ENCODE measurements around the gene KLHDC8A. TPM values are rescaled to one million over a fixed set of nuclear protein-coding genes. Genes with fewer than 3 reads are reported as not detected.
A peak's percentile ranks its signal among the peaks of the same experiment; 100 is the strongest.
"Not testable (repeated sequence)": the region's sequence is repeated elsewhere in the genome, so short reads cannot be mapped to it uniquely, and the experiment has no call there.

The KLHDC8A gene
- total RNA-seq, 1 experiment from 2014 or later = 0.49 TPM

DNA sequence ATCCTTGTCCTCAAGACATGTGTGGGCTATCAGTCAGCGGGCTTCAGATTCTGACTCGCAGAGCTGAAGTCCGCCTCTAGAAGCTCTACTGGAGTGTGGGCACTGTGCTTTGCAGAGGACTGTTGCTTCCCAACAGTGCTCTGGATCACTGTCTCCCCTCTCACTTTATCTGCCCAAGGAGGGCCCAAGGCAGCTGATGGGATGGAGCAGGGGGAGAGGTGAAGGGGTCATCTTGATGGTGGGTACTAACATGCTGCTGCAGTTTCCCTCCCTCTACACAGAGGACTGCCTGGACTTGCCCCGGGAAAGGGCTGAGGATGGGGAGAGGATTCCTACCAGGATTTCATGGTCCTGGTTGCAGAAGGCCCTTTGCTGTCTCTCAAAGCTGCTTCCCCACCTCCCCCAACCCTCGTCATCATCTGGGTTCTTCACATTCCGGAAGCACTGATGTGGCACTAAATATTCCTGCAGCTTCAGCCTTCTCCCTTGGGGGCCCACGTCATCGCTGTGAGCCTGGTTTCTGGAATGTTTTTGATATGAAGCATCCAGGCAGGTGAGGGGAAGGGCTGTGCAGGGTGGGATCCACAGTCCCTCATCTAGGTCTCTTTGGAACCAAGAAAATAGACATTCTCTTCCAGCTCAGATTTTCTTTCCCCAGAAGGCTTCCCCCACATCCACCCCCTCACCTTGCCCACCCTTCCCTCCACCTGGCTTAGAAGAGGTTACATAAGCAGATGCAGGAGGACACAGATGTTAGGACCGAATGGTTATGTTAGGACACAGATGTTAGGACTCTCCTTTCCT lies 58.3 kb downstream of the KLHDC8A start:
- Histone ChIP-seq H3K4me1 (ENCODE audit: control insufficient read depth in 1 of 2, insufficient read depth in 2 of 2, low read length in 2 of 2) (peaks cover 69 to 91% of the 10 kb centered on the region in 2 experiments), H4K20me1 (ENCODE audit: insufficient read depth) (no peaks in the 10 kb centered on the region), H3K9ac (ENCODE audit: low read length) (peak overlapping the region; percentile 54), H3K36me3 (ENCODE audit: control insufficient read depth in 1 of 2, insufficient read depth in 2 of 2, low read length in 2 of 2) (no peaks in the 10 kb centered on the region), H3K9me3 (ENCODE audit: control insufficient read depth in 1 of 2, insufficient read depth in 1 of 2, low read depth in 1 of 2, low read length in 2 of 2) (no peaks in the 10 kb centered on the region), H3K9me2 (ENCODE audit: insufficient read depth) (no peaks in the 10 kb centered on the region), H2AFZ (ENCODE audit: low read depth, low read length, poor library complexity, severe bottlenecking) (no peak overlapping the region), H3K79me2 (ENCODE audit: insufficient read depth, low read length) (no peaks in the 10 kb centered on the region), H3K27ac (ENCODE audit: low read depth, low read length) (peak overlapping the region; percentile 78), H3K4me3 (replicated peaks in 1 of 2; ENCODE audit: low read depth in 1 of 2, low read length in 2 of 2) (peak overlapping the region; percentile 19 to 43), H3K27me3 (ENCODE audit: insufficient read depth, low read length) (no peaks in the 10 kb centered on the region), H3K4me2 (ENCODE audit: low read length) (peak overlapping the region; percentile 80)
- intact Hi-C loops (cut with micrococcal nuclease) = no loop called here
- TF ChIP-seq CEBPB (IDR thresholded peaks at IDR 0.05; ENCODE audit: low read depth) = peak; percentile 28; the same call in 1 of the 2 replicates
- TF ChIP-seq, protein P1, sequence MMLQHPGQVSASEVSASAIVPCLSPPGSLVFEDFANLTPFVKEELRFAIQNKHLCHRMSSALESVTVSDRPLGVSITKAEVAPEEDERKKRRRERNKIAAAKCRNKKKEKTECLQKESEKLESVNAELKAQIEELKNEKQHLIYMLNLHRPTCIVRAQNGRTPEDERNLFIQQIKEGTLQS (IDR thresholded peaks at IDR 0.05) = no peak
- peak; percentile 79 for TF ChIP-seq JUND (IDR thresholded peaks at IDR 0.05)
- TF ChIP-seq POLR2AphosphoS5 (IDR thresholded peaks at IDR 0.05; ENCODE audit: low read depth, low read length) = 0 out of 2 replicates have a peak, but pooled peaks have one; percentile 13
- no peak for TF ChIP-seq YY1 (IDR thresholded peaks at IDR 0.05; ENCODE audit: extremely low read depth, insufficient replicate concordance, low read depth, low read length)
- no peak for TF ChIP-seq CBX3 (IDR thresholded peaks at IDR 0.05; ENCODE audit: low read depth)
- peak; percentile 71 for TF ChIP-seq FOSL1 (IDR thresholded peaks at IDR 0.05; ENCODE audit: low read depth)
- TF ChIP-seq SP1 (IDR thresholded peaks at IDR 0.05; ENCODE audit: low read depth) = peak; percentile 82
- TF ChIP-seq EGR1 (IDR thresholded peaks at IDR 0.05; ENCODE audit: low read depth) = peak; percentile 40; the same call in 1 of the 2 replicates
- TF ChIP-seq TCF7L2 (IDR thresholded peaks at IDR 0.05; ENCODE audit: borderline replicate concordance, extremely low read depth, insufficient read depth, insufficient read length) = peak; percentile 21
- CTCF ChIA-PET = interaction anchor here (1.2 to 1.4 kb wide), 3 partner anchors 19 to 27 kb away, joined by 4 to 6 read pairs (median 5); no protein-coding TSS in a partner anchor
- ATAC-seq (peak; percentile 72), DNase-seq (ENCODE audit: low read depth, low spot score) (peak; percentile 89)
- POLR2A ChIA-PET = interaction anchor here (0.9 to 1.5 kb wide), 3 partner anchors 14 to 28 kb away, joined by 3 read pairs; no protein-coding TSS in a partner anchor
- BruUV-seq (replicated peaks) = TSS peak; percentile 84
- RAD21 ChIA-PET (ENCODE audit: low non-redundant PET in 1 of 2, low total read pairs in 2 of 2, uncharacterized antibody in 2 of 2, unreplicated experiment in 2 of 2) = interaction anchor here in 1 of 2 experiments (1.2 kb wide), 1 partner anchor 19 kb away, joined by 3 read pairs; no protein-coding TSS in a partner anchor

DNA sequence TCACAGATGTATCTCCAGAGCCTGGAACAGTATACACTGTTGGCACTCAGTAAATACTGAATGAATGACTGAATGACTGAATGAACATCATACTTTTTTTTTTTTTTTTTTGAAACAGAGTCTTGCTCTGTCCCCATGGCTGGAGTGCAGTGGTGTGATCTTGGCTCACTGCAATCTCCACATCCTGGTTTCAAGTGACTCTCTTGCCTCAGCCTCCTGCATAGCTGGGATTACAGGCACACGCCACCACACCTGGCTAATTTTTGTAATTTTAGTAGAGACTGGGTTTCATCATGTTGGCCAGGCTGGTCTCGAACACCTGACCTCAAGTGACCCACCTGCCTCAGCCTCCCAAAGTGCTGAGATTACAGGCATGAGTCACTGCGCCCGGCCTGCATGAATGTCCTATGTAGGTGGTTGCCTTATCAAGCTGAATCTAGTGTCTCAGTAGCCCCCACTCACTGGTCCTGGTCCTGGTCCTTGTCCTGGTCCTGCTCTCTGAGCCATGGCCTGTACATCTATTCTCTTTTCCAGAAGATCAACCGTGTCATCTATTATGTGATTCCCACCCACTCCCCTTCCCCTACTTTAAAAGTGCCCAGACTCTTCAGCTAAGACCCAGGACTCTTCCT lies 59.1 kb downstream of the KLHDC8A start:
- ChIA-PET POLR2A (interaction anchor here (0.9 to 1.5 kb wide), 3 partner anchors 13 to 27 kb away, joined by 3 read pairs; no protein-coding TSS in a partner anchor), CTCF (interaction anchor here (1.3 to 1.4 kb wide), 2 partner anchors 24 to 27 kb away, joined by 5 to 6 read pairs; no protein-coding TSS in a partner anchor), RAD21 (ENCODE audit: low non-redundant PET in 1 of 2, low total read pairs in 2 of 2, uncharacterized antibody in 2 of 2, unreplicated experiment in 2 of 2) (interaction anchor here in 1 of 2 experiments (1.2 kb wide), 1 partner anchor 20 kb away, joined by 3 read pairs; no protein-coding TSS in a partner anchor)
- peaks cover 69 to 99% of the 10 kb centered on the region in 2 experiments for H3K4me1 ChIP-seq (ENCODE audit: control insufficient read depth in 1 of 2, insufficient read depth in 2 of 2, low read length in 2 of 2)
- DNase-seq (ENCODE audit: low read depth, low spot score); H3K27me3 ChIP-seq (ENCODE audit: insufficient read depth, low read length); H3K9me2 ChIP-seq (ENCODE audit: insufficient read depth); H3K79me2 ChIP-seq (ENCODE audit: insufficient read depth, low read length); H3K36me3 ChIP-seq (ENCODE audit: control insufficient read depth in 1 of 2, insufficient read depth in 2 of 2, low read length in 2 of 2); BruUV-seq (replicated peaks); H4K20me1 ChIP-seq (ENCODE audit: insufficient read depth); H3K9me3 ChIP-seq (ENCODE audit: control insufficient read depth in 1 of 2, insufficient read depth in 1 of 2, low read depth in 1 of 2, low read length in 2 of 2); intact Hi-C loops (cut with micrococcal nuclease); H2AFZ ChIP-seq (ENCODE audit: low read depth, low read length, poor library complexity, severe bottlenecking): not testable (repeated sequence)
- H3K27ac ChIP-seq (ENCODE audit: low read depth, low read length) = peak overlapping the region; percentile 78
- H3K4me3 ChIP-seq (replicated peaks in 1 of 2; ENCODE audit: low read depth in 1 of 2, low read length in 2 of 2) = peak overlapping the region in 1 of 2 experiments; percentile 43; a peak in 2 of 4 replicates
- H3K9ac ChIP-seq (ENCODE audit: low read length) = peak overlapping the region; percentile 54
- peak overlapping the region; percentile 80 for H3K4me2 ChIP-seq (ENCODE audit: low read length)
- ATAC-seq = peak; percentile 4; the same call in 1 of the 2 replicates
